HepG2 (cell line): ENCODE measurements around the gene EVC.

Experiments
- EP300 ChIP-seq, 3 experiments: sonication (generic) in 1 of 3; formaldehyde crosslinking in 1 of 3; IDR thresholded peaks; 2 replicates each; pipeline versions ENCODE4 v1.5.1 to v1.6.1; 2011 to 2020; ENCODE audit warnings: low read depth in 2 of 3, low read length in 2 of 3, borderline replicate concordance in 1 of 3, improper control_type of control experiment in 1 of 3, mild to moderate bottlenecking in 1 of 3, missing genetic modification reagents in 1 of 3, moderate library complexity in 1 of 3
- SNRNP70 ChIP-seq: fragments of 200-400 bp; formaldehyde crosslinking; IDR thresholded peaks from 2 replicates; pipeline ENCODE4 v1.6.1; 2017; ENCODE audit warnings: mild to moderate bottlenecking, low read depth, low read length, moderate library complexity
- ZNF224 ChIP-seq: sonication (generic); formaldehyde crosslinking; IDR thresholded peaks from 2 replicates; pipeline ENCODE4 v1.5.0; 2020; ENCODE audit warnings: mild to moderate bottlenecking, missing genetic modification reagents
- ZNF781 ChIP-seq: sonication (generic); formaldehyde crosslinking; IDR thresholded peaks from 2 replicates; pipeline ENCODE4 v1.5.1; 2020; ENCODE audit warnings: borderline replicate concordance, mild to moderate bottlenecking, missing genetic modification reagents; ENCODE audit errors: not compliant biosample characterization
- TF ChIP-seq, protein P1 (sequence below): sonication (generic); formaldehyde crosslinking; IDR thresholded peaks from 2 replicates; pipeline ENCODE4 v1.5.1; 2020; ENCODE audit warnings: missing genetic modification reagents, mild to moderate bottlenecking, borderline replicate concordance
- TF ChIP-seq, protein P2 (sequence below): sonication (generic); formaldehyde crosslinking; conservative IDR thresholded peaks from 2 replicates; pipeline ENCODE4 v1.5.0; 2020; ENCODE audit warnings: missing genetic modification reagents
- TF ChIP-seq, protein P3 (sequence below): IDR thresholded peaks from 2 replicates; pipeline ENCODE4 v1.4.0; 2020; ENCODE audit warnings: mild to moderate bottlenecking, missing genetic modification reagents
- TF ChIP-seq, protein P4 (sequence below): sonication (generic); formaldehyde crosslinking; conservative IDR thresholded peaks from 2 replicates; pipeline ENCODE4 v1.4.0; 2020; ENCODE audit warnings: missing genetic modification reagents
- TF ChIP-seq, protein P5 (sequence below): sonication (generic); formaldehyde crosslinking; IDR thresholded peaks from 2 replicates; pipeline ENCODE4 v1.4.0; 2020; ENCODE audit warnings: missing genetic modification reagents
- TF ChIP-seq, protein P6 (sequence below), 2 experiments: sonication (generic) in 1 of 2; formaldehyde crosslinking in 1 of 2; IDR thresholded peaks; 2 replicates each; pipeline versions ENCODE4 v1.5.1 to v1.6.1; 2011 to 2020; ENCODE audit warnings: borderline replicate concordance in 1 of 2, low read depth in 1 of 2, low read length in 1 of 2, mild to moderate bottlenecking in 1 of 2, missing genetic modification reagents in 1 of 2, moderate library complexity in 1 of 2
- TF ChIP-seq, protein P7 (sequence below), 2 experiments: sonication (generic) in 1 of 2; formaldehyde crosslinking in 1 of 2; IDR thresholded peaks; 2 replicates each; pipeline versions ENCODE4 v1.4.0 to v1.6.1; 2018 to 2020; ENCODE audit warnings: missing genetic modification reagents in 2 of 2, borderline replicate concordance in 1 of 2, low read depth in 1 of 2, mild to moderate bottlenecking in 1 of 2, missing biosample characterization in 1 of 2
- TF ChIP-seq, protein P8 (sequence below): sonication (generic); formaldehyde crosslinking; IDR thresholded peaks from 2 replicates; pipeline ENCODE4 v1.5.0; 2020; ENCODE audit warnings: mild to moderate bottlenecking, missing genetic modification reagents, moderate library complexity

DNA sequence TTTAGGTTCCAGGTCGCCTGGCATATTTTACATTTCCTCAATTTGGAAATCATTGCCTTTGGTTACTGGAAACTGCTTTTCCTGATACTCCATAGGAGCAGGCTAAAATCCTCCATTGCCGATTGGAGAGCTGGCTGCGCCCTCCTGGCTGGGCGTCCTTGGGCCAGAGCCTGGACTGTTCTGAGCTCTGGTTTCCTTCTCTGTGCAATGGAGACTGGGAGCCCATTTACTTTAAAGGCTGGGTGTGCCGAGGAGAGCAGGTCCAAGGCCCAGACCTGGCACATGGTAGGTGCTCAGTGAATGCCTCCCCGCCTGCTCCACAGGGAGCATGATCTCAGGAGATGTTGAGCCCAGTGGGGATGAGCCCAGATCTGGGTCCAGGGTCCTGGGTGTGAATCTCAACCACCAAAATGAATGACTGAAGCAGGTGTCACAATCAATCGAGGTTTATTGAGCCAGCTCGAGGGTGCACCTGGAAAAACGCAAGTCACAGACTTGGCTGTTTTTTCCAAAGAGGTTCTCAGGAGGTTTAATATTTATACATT is 50.0 kb downstream of the EVC start:
- no peak for TF ChIP-seq ZNF224
- TF ChIP-seq, protein P1, sequence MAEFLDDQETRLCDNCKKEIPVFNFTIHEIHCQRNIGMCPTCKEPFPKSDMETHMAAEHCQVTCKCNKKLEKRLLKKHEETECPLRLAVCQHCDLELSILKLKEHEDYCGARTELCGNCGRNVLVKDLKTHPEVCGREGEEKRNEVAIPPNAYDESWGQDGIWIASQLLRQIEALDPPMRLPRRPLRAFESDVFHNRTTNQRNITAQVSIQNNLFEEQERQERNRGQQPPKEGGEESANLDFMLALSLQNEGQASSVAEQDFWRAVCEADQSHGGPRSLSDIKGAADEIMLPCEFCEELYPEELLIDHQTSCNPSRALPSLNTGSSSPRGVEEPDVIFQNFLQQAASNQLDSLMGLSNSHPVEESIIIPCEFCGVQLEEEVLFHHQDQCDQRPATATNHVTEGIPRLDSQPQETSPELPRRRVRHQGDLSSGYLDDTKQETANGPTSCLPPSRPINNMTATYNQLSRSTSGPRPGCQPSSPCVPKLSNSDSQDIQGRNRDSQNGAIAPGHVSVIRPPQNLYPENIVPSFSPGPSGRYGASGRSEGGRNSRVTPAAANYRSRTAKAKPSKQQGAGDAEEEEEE (CRISPR knock-in tag), result no peak
- no peak for TF ChIP-seq SNRNP70
- TF ChIP-seq, protein P2, sequence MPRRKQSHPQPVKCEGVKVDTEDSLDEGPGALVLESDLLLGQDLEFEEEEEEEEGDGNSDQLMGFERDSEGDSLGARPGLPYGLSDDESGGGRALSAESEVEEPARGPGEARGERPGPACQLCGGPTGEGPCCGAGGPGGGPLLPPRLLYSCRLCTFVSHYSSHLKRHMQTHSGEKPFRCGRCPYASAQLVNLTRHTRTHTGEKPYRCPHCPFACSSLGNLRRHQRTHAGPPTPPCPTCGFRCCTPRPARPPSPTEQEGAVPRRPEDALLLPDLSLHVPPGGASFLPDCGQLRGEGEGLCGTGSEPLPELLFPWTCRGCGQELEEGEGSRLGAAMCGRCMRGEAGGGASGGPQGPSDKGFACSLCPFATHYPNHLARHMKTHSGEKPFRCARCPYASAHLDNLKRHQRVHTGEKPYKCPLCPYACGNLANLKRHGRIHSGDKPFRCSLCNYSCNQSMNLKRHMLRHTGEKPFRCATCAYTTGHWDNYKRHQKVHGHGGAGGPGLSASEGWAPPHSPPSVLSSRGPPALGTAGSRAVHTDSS (CRISPR knock-in tag), result no peak
- TF ChIP-seq, protein P3, sequence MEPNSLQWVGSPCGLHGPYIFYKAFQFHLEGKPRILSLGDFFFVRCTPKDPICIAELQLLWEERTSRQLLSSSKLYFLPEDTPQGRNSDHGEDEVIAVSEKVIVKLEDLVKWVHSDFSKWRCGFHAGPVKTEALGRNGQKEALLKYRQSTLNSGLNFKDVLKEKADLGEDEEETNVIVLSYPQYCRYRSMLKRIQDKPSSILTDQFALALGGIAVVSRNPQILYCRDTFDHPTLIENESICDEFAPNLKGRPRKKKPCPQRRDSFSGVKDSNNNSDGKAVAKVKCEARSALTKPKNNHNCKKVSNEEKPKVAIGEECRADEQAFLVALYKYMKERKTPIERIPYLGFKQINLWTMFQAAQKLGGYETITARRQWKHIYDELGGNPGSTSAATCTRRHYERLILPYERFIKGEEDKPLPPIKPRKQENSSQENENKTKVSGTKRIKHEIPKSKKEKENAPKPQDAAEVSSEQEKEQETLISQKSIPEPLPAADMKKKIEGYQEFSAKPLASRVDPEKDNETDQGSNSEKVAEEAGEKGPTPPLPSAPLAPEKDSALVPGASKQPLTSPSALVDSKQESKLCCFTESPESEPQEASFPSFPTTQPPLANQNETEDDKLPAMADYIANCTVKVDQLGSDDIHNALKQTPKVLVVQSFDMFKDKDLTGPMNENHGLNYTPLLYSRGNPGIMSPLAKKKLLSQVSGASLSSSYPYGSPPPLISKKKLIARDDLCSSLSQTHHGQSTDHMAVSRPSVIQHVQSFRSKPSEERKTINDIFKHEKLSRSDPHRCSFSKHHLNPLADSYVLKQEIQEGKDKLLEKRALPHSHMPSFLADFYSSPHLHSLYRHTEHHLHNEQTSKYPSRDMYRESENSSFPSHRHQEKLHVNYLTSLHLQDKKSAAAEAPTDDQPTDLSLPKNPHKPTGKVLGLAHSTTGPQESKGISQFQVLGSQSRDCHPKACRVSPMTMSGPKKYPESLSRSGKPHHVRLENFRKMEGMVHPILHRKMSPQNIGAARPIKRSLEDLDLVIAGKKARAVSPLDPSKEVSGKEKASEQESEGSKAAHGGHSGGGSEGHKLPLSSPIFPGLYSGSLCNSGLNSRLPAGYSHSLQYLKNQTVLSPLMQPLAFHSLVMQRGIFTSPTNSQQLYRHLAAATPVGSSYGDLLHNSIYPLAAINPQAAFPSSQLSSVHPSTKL, result no peak
- TF ChIP-seq EP300 (IDR thresholded peaks at IDR 0.05; ENCODE audit: low read depth in 2 of 2, low read length in 2 of 2), result no peak
- no peak for TF ChIP-seq EP300 (CRISPR knock-in tag; IDR thresholded peaks at IDR 0.05; ENCODE audit: borderline replicate concordance)
- TF ChIP-seq, protein P4, sequence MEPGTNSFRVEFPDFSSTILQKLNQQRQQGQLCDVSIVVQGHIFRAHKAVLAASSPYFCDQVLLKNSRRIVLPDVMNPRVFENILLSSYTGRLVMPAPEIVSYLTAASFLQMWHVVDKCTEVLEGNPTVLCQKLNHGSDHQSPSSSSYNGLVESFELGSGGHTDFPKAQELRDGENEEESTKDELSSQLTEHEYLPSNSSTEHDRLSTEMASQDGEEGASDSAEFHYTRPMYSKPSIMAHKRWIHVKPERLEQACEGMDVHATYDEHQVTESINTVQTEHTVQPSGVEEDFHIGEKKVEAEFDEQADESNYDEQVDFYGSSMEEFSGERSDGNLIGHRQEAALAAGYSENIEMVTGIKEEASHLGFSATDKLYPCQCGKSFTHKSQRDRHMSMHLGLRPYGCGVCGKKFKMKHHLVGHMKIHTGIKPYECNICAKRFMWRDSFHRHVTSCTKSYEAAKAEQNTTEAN (CRISPR knock-in tag), result no peak
- TF ChIP-seq ZNF781, result no peak
- TF ChIP-seq, protein P5, sequence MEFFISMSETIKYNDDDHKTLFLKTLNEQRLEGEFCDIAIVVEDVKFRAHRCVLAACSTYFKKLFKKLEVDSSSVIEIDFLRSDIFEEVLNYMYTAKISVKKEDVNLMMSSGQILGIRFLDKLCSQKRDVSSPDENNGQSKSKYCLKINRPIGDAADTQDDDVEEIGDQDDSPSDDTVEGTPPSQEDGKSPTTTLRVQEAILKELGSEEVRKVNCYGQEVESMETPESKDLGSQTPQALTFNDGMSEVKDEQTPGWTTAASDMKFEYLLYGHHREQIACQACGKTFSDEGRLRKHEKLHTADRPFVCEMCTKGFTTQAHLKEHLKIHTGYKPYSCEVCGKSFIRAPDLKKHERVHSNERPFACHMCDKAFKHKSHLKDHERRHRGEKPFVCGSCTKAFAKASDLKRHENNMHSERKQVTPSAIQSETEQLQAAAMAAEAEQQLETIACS (CRISPR knock-in tag), result no peak
- TF ChIP-seq, protein P6, sequence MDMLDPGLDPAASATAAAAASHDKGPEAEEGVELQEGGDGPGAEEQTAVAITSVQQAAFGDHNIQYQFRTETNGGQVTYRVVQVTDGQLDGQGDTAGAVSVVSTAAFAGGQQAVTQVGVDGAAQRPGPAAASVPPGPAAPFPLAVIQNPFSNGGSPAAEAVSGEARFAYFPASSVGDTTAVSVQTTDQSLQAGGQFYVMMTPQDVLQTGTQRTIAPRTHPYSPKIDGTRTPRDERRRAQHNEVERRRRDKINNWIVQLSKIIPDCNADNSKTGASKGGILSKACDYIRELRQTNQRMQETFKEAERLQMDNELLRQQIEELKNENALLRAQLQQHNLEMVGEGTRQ (IDR thresholded peaks at IDR 0.05; ENCODE audit: low read depth, low read length), result no peak
- TF ChIP-seq, protein P6 (CRISPR knock-in tag; IDR thresholded peaks at IDR 0.05; ENCODE audit: borderline replicate concordance), result no peak
- TF ChIP-seq, protein P7, sequence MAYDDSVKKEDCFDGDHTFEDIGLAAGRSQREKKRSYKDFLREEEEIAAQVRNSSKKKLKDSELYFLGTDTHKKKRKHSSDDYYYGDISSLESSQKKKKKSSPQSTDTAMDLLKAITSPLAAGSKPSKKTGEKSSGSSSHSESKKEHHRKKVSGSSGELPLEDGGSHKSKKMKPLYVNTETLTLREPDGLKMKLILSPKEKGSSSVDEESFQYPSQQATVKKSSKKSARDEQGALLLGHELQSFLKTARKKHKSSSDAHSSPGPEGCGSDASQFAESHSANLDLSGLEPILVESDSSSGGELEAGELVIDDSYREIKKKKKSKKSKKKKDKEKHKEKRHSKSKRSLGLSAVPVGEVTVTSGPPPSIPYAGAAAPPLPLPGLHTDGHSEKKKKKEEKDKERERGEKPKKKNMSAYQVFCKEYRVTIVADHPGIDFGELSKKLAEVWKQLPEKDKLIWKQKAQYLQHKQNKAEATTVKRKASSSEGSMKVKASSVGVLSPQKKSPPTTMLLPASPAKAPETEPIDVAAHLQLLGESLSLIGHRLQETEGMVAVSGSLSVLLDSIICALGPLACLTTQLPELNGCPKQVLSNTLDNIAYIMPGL (CRISPR knock-in tag; IDR thresholded peaks at IDR 0.05; ENCODE audit: borderline replicate concordance in 1 of 2, low read depth in 1 of 2), result no peak
- TF ChIP-seq, protein P8, sequence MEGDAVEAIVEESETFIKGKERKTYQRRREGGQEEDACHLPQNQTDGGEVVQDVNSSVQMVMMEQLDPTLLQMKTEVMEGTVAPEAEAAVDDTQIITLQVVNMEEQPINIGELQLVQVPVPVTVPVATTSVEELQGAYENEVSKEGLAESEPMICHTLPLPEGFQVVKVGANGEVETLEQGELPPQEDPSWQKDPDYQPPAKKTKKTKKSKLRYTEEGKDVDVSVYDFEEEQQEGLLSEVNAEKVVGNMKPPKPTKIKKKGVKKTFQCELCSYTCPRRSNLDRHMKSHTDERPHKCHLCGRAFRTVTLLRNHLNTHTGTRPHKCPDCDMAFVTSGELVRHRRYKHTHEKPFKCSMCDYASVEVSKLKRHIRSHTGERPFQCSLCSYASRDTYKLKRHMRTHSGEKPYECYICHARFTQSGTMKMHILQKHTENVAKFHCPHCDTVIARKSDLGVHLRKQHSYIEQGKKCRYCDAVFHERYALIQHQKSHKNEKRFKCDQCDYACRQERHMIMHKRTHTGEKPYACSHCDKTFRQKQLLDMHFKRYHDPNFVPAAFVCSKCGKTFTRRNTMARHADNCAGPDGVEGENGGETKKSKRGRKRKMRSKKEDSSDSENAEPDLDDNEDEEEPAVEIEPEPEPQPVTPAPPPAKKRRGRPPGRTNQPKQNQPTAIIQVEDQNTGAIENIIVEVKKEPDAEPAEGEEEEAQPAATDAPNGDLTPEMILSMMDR, result no peak
